VCaP (cell line): ENCODE data around the gene GPATCH8.

ENCODE experiments used
- H3K27ac ChIP-seq: fragments of 450-650 bp; 2 replicates; pipeline ENCODE4 v1.5.1; 2017
- TF ChIP-seq, protein P1 (sequence below): fragments of 450-650 bp; conservative IDR thresholded peaks from 2 replicates; pipeline ENCODE4 v1.5.1; 2017; ENCODE audit warnings: mild to moderate bottlenecking, moderate library complexity

Gene GPATCH8

DNA sequence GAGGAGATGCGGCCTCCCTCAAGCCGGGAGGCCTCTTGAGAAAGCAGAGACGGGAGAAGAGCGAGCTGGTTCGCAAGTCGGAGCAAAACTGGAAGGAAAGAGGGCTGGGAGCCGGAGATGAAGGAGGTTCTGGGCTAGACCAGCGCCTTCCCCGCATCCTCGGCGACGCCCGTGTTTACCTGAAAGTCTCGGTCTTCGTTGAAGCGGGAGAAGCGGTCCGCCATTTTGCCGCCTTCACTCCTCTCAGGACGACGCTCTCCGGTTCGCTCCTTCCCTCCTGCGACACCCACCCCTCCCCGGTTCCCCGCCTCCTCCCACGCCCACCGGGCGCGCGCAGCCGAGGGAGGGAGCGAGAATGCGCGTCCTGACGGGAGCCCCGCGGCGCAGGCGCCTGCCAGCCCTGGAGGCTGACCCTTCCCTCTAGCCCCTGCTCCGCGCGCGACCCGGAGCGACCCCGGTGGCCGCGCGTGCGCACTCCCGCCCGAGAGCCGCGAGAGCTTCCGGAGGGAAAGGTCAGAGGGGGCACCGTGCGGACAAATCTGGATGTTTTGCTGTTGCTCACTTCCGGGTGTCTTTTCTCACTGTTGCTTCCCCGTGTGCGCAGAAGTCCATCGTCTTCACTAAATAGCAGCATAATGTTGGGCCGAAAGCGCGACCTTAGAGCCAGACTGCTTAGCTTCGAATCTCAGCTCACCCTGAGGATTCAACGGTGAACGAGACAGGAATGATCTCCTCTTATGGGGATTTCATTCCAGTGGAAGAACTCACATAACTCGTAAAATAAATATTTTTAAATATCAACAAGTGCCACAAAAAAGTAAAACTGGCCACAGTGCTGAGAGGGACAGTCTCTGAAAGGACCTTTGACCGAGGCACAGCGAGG, at the start of gene GPATCH8:
TSS of gene GPATCH8 (minus strand) at position 260 of the 883 bp plus-strand sequence. CDS start at position 224, 36 bp downstream.
- TF ChIP-seq, protein P1, sequence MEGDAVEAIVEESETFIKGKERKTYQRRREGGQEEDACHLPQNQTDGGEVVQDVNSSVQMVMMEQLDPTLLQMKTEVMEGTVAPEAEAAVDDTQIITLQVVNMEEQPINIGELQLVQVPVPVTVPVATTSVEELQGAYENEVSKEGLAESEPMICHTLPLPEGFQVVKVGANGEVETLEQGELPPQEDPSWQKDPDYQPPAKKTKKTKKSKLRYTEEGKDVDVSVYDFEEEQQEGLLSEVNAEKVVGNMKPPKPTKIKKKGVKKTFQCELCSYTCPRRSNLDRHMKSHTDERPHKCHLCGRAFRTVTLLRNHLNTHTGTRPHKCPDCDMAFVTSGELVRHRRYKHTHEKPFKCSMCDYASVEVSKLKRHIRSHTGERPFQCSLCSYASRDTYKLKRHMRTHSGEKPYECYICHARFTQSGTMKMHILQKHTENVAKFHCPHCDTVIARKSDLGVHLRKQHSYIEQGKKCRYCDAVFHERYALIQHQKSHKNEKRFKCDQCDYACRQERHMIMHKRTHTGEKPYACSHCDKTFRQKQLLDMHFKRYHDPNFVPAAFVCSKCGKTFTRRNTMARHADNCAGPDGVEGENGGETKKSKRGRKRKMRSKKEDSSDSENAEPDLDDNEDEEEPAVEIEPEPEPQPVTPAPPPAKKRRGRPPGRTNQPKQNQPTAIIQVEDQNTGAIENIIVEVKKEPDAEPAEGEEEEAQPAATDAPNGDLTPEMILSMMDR = no peak
- peak within 1 kb of the TSS; percentile 97 for H3K27ac ChIP-seq

- no peak overlapping the region for H3K27ac ChIP-seq
- TF ChIP-seq, protein P1 = no peak
Observed at GRCh38 chr17:44552361-44552760, 49.2 kb upstream of the GPATCH8 start.

DNA sequence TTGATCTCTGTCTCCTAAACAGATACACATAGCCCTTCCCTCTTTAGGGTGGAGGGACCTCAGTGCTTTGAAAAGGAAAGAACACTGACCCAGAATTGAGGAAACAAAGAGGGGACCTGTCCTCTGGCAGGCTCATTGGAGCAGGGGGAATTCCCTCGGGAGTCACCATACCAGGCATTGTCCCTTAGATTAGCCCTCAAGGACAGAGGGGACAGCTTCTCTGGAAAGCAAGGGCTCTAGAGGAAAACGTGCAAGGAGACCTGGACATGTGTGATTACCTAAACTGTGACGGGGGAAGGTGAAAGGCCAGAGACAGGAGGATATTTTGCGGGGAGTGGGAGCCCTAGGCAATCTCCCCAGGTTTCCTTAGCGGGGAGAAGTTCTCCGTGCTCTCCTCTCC, 46.5 kb upstream of the GPATCH8 start:
- H3K27ac ChIP-seq = no peak overlapping the region

GRCh38 chr17:44548376-44549230, 45.4 kb upstream of the GPATCH8 start:
- H3K27ac ChIP-seq = no peak overlapping the region
- TF ChIP-seq, protein P1 = no peak

More for the DNA sequence above, 46.5 kb upstream of the GPATCH8 start:
- TF ChIP-seq, protein P1 = no peak

GRCh38 chr17:44547625-44548267, 44.5 kb upstream of the GPATCH8 start:
- TF ChIP-seq, protein P1 = no peak
- no peak overlapping the region for H3K27ac ChIP-seq

GRCh38 chr17:44546671-44547606, 43.7 kb upstream of the GPATCH8 start:
- no peak overlapping the region for H3K27ac ChIP-seq
- TF ChIP-seq, protein P1 = no peak
